Measurements from ENCODE around the gene LMNTD2. TPM values are rescaled to one million over a fixed set of nuclear protein-coding genes. Genes with fewer than 3 reads are reported as not detected.
A peak's percentile ranks its signal among the peaks of the same experiment; 100 is the strongest.

LMNTD2 gene
- total RNA-seq, 1 experiment from 2014 or later = 1.4 TPM

- peak overlapping the region; percentile 89 for H3K4me3 ChIP-seq (ENCODE audit: low read length)
- no peak for DNase-seq
- intact Hi-C loops (cut with micrococcal nuclease) = loop anchor here (10.0 kb wide), 1 partner anchor 53 kb away; the partner anchor contains the start of gene IRF7
- no peaks in the 10 kb centered on the region for H3K36me3 ChIP-seq (ENCODE audit: low read depth, low read length)
- POLR2A ChIA-PET (ENCODE audit: unreplicated experiment) = interaction anchor here (0.6 kb wide), 1 partner anchor 14 kb away, joined by 4 read pairs; the partner anchor contains the start of gene PHRF1
- ATAC-seq = no peak; the same call in 1 of the 2 replicates
- no peaks in the 10 kb centered on the region for H3K27me3 ChIP-seq (ENCODE audit: low read length)
- 0 out of 2 replicates have a peak, but pooled peaks cover 1% of the 10 kb centered on the region for H4K20me1 ChIP-seq (ENCODE audit: low read length)
- H3K9me2 ChIP-seq (replicated peaks; ENCODE audit: low read length) = no peaks in the 10 kb centered on the region
- H3K4me2 ChIP-seq (ENCODE audit: low read length) = peak overlapping the region; percentile 99
- peaks cover 41% of the 10 kb centered on the region for H3K79me2 ChIP-seq (ENCODE audit: low read length)
- H3F3A ChIP-seq (ENCODE audit: low read length, unreplicated experiment) = no peaks in the 10 kb centered on the region
- TF ChIP-seq EZH2 (IDR thresholded peaks at IDR 0.05; ENCODE audit: low read length, unreplicated experiment) (no peak), EZH2phosphoT487 (IDR thresholded peaks at IDR 0.05; ENCODE audit: borderline replicate concordance, low read length) (no peak), CTCF (conservative IDR thresholded peaks at IDR 0.05; ENCODE audit: low read depth, low read length) (no peak)
- H3K9me3 ChIP-seq (ENCODE audit: low read length) = no peaks in the 10 kb centered on the region
- H3K9ac ChIP-seq (ENCODE audit: low read length) = peak overlapping the region; percentile 81
- TSS peak; percentile 54 for BruUV-seq (replicated peaks)
- peaks cover 26% of the 10 kb centered on the region for H3K4me1 ChIP-seq (ENCODE audit: insufficient read depth, low read length)
- H3K27ac ChIP-seq (ENCODE audit: low read length) = 0 out of 2 replicates have a peak overlapping the region, but pooled peaks have one; percentile 45
- no peak overlapping the region for H2AFZ ChIP-seq (ENCODE audit: low read length)
- CTCF ChIA-PET = interaction anchor here (1.0 kb wide), 1 partner anchor 166 kb away, joined by 3 read pairs; no protein-coding TSS in a partner anchor
Measured at GRCh38 chr11:562046-562645, 1.6 kb upstream of the LMNTD2 start.

- Histone ChIP-seq H3K27ac (ENCODE audit: low read length) (peak overlapping the region; percentile 45), H3K4me3 (ENCODE audit: low read length) (peak overlapping the region; percentile 89), H3K9ac (ENCODE audit: low read length) (peak overlapping the region; percentile 81), H3K9me2 (replicated peaks; ENCODE audit: low read length) (no peaks in the 10 kb centered on the region), H2AFZ (ENCODE audit: low read length) (peak overlapping the region; percentile 72), H3K4me2 (ENCODE audit: low read length) (peak overlapping the region; percentile 99), H3K79me2 (ENCODE audit: low read length) (peaks cover 33% of the 10 kb centered on the region), H4K20me1 (ENCODE audit: low read length) (no peaks in the 10 kb centered on the region), H3K27me3 (ENCODE audit: low read length) (no peaks in the 10 kb centered on the region), H3K9me3 (ENCODE audit: low read length) (no peaks in the 10 kb centered on the region), H3K36me3 (ENCODE audit: low read depth, low read length) (no peaks in the 10 kb centered on the region), H3K4me1 (ENCODE audit: insufficient read depth, low read length) (peaks cover 24% of the 10 kb centered on the region), H3F3A (ENCODE audit: low read length, unreplicated experiment) (no peaks in the 10 kb centered on the region)
- POLR2A ChIA-PET (ENCODE audit: unreplicated experiment) = interaction anchor here (0.6 kb wide), 1 partner anchor 14 kb away, joined by 4 read pairs; the partner anchor contains the start of gene PHRF1
- CTCF ChIA-PET = interaction anchor here (1.0 kb wide), 1 partner anchor 166 kb away, joined by 3 read pairs; no protein-coding TSS in a partner anchor
- peak; percentile 50 for ATAC-seq
- no TSS peak for BruUV-seq (replicated peaks)
- TF ChIP-seq EZH2 (IDR thresholded peaks at IDR 0.05; ENCODE audit: low read length, unreplicated experiment) (no peak), CTCF (conservative IDR thresholded peaks at IDR 0.05; ENCODE audit: low read depth, low read length) (no peak)
- DNase-seq = peak; percentile 66
- intact Hi-C loops (cut with micrococcal nuclease) = loop anchor here (10.0 kb wide), 1 partner anchor 53 kb away; the partner anchor contains the start of gene IRF7
Measured at GRCh38 chr11:561148-562003, 838 bp upstream of the LMNTD2 start.
